Smooth muscle cell (in vitro differentiated cells): ENCODE results near the gene SKP1. TPM values are rescaled to one million over a fixed set of nuclear protein-coding genes. Genes with fewer than 3 reads are reported as not detected.

Experiments
- DNase-seq: peaks from one replicate; lab custom pipeline; 2025; ENCODE audit not compliant: unreplicated experiment; lab: John Stamatoyannopoulos, UW
- H2AFZ ChIP-seq: fragments of 200-600 bp; sonication (generic); 2 replicates; pipeline ENCODE4 v1.6.0; 2016; ENCODE audit warnings: antibody characterized with exemption, low read depth, mild to moderate bottlenecking
- H3F3A ChIP-seq: fragments of 200-600 bp; sonication (generic); 2 replicates; pipeline ENCODE4 v1.6.0; 2017; ENCODE audit warnings: antibody characterized with exemption, low read depth
- H3K27ac ChIP-seq: fragments of 200-600 bp; sonication (generic); 2 replicates; pipeline ENCODE4 v1.5.1; 2016; ENCODE audit warnings: low read depth, mild to moderate bottlenecking
- H3K27me3 ChIP-seq: fragments of 200-600 bp; sonication (generic); 2 replicates; pipeline ENCODE4 v1.6.1; 2016; ENCODE audit warnings: low read depth, mild to moderate bottlenecking
- H3K36me3 ChIP-seq: fragments of 200-600 bp; sonication (generic); 2 replicates; pipeline ENCODE4 v1.5.1; 2016; ENCODE audit warnings: low read depth
- H3K4me1 ChIP-seq: fragments of 200-600 bp; sonication (generic); 2 replicates; pipeline ENCODE4 v1.5.1; 2016; ENCODE audit warnings: low read depth
- H3K4me2 ChIP-seq: fragments of 200-600 bp; sonication (generic); 2 replicates; pipeline ENCODE4 v1.6.0; 2016; ENCODE audit warnings: mild to moderate bottlenecking
- H3K4me3 ChIP-seq: fragments of 200-600 bp; sonication (generic); 2 replicates; pipeline ENCODE4 v1.5.1; 2016; ENCODE audit warnings: mild to moderate bottlenecking
- H3K79me2 ChIP-seq: fragments of 200-600 bp; sonication (generic); 2 replicates; pipeline ENCODE4 v1.6.0; 2016; ENCODE audit warnings: low read depth, mild to moderate bottlenecking
- H3K9ac ChIP-seq: fragments of 200-600 bp; sonication (generic); 2 replicates; pipeline ENCODE4 v1.6.0; 2016; ENCODE audit warnings: low read depth
- H3K9me3 ChIP-seq: fragments of 200-600 bp; sonication (generic); replicated peaks from 2 replicates; pipeline ENCODE4 v1.5.1; 2016; ENCODE audit warnings: low read depth
- H4K20me1 ChIP-seq: fragments of 200-600 bp; sonication (generic); 2 replicates; pipeline ENCODE4 v1.6.0; 2016; ENCODE audit warnings: low read depth
- WGBS: methylation state at CpG from one replicate; pipeline ENCODE4 v1.1.7; 2016; ENCODE audit warnings: low lambda C conversion rate; 5-methylcytosine and 5-hydroxymethylcytosine counted together
- polyA plus RNA-seq: library from polyadenylated mRNA; unstranded; fragments of >200 nt; fragmentation: Nextera tagmentation; extraction: Ambion mirVana; gene quantifications from 2 replicates; pipeline ENCODE4 v1.2.1, GENCODE V29; 2016
- total RNA-seq: library from RNA; depleted of rRNA; stranded (reverse); fragments of >200 nt; gene quantifications from 2 replicates; pipeline ENCODE4 v1.2.3, GENCODE V29; 2014
- TF ChIP-seq, protein P1 (sequence below): fragments of 200-600 bp; sonication (generic); IDR thresholded peaks from 2 replicates; pipeline ENCODE4 v1.5.1; 2017; ENCODE audit warnings: borderline replicate concordance, mild to moderate bottlenecking, antibody characterized with exemption; ENCODE audit not compliant: insufficient read depth, poor library complexity, severe bottlenecking

The SKP1 gene
- total and polyA plus RNA-seq, 2 experiments from 2014 or later: 620 to 739 TPM

DNA sequence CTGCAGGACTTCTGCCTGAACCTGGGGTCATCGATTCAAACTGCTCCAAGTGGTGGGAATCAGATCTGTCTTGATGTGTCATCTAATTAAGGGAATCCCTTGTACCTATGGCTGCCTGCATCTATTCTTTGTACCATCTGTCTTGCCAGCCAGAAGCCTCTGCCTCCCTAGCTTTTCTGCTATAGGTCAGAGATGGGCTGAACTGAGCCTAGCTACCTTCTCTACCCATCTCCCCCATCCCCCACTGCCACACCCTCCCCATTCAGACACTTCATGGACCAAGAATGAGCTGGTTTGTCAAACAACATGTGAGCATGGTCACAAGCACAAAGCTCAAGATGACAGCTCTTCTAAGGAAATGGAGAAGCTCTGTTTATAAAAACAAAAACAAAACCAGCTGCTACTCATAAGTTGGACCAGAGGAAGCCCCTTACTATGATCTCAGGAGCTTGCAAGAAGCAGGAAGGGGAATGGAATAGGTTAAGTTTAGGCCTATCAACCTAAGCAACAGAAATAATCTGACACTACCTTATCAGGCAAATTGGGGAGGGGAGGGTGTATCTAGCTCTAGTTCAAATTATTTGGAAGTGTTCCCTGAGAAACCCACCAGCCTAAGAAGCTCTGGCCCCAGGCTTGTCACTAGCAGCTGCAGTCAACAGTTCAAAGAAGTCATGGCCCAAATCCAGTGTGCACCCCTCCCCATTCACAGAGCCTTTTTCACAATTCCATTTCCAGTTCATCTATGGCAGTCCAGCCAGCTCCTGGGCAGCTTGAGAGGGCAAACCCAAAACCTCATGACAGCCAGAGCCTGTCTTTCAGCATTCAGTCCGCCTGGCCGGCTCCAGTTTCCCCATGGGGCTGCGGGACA is 29.9 kb downstream of the SKP1 start:
- Histone ChIP-seq H3K9ac (no peak overlapping the region), H3K36me3 (peaks cover 11% of the 10 kb centered on the region), H3K27ac (no peak overlapping the region), H4K20me1 (peaks cover 100% of the 10 kb centered on the region), H3K9me3 (no peaks in the 10 kb centered on the region), H3K4me3 (no peak overlapping the region), H3K4me2 (no peak overlapping the region), H3K4me1 (no peaks in the 10 kb centered on the region), H3F3A (no peaks in the 10 kb centered on the region), H2AFZ (no peak overlapping the region), H3K79me2 (peaks cover 9% of the 10 kb centered on the region), H3K27me3 (no peaks in the 10 kb centered on the region)
- TF ChIP-seq, protein P1, sequence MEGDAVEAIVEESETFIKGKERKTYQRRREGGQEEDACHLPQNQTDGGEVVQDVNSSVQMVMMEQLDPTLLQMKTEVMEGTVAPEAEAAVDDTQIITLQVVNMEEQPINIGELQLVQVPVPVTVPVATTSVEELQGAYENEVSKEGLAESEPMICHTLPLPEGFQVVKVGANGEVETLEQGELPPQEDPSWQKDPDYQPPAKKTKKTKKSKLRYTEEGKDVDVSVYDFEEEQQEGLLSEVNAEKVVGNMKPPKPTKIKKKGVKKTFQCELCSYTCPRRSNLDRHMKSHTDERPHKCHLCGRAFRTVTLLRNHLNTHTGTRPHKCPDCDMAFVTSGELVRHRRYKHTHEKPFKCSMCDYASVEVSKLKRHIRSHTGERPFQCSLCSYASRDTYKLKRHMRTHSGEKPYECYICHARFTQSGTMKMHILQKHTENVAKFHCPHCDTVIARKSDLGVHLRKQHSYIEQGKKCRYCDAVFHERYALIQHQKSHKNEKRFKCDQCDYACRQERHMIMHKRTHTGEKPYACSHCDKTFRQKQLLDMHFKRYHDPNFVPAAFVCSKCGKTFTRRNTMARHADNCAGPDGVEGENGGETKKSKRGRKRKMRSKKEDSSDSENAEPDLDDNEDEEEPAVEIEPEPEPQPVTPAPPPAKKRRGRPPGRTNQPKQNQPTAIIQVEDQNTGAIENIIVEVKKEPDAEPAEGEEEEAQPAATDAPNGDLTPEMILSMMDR: no peak
- 96% methylated on average over 4 of the region's 4 CpGs for WGBS
- no peak for DNase-seq

DNA sequence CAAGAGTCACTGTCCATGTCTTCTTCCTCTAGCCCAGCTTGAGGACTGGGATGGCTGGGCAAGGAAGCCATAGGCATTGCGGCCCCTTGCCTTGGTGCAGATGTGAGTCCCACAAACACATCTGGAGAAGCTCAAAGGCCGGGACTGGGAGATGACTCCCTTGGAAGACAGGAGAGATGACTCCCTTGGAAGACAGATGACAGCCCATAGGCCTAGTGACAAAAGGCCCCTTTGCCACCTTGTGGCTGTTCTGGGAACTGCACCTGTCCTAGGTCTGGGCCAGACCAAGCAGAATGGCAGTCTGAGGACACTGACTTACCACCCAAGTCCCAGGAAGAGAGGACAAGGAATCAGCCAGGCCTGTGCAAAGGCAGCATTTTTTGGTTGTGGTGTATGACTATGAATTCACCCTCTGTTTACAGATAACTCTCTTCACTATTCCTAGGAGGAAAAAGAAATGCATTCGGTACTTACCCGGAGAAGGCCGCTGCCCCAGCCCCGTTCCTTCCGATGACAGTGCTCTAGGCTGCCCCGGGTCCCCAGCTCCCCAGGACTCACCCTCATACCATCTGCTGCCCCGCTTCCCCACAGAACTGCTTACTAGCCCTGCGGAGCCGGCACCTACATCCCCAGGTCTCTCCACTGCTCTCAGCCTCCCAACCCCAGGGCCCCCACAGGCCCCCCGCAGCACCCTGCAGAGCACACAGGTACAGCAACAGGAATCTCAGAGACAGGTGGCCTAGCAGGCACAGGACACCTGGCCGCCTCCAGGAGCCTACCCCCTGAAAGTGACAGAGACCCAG is 30.8 kb downstream of the SKP1 start:
- H3K9ac ChIP-seq: no peak overlapping the region
- H3K79me2 ChIP-seq: peaks cover 8% of the 10 kb centered on the region
- no peak overlapping the region for H3K4me2 ChIP-seq
- H2AFZ ChIP-seq: no peak overlapping the region
- DNase-seq: peak; percentile 50
- H3K4me3 ChIP-seq: no peak overlapping the region
- no peaks in the 10 kb centered on the region for H3F3A ChIP-seq
- no peaks in the 10 kb centered on the region for H3K27me3 ChIP-seq
- peaks cover 8% of the 10 kb centered on the region for H3K36me3 ChIP-seq
- WGBS: 93% methylated on average over 13 of the region's 13 CpGs
- no peaks in the 10 kb centered on the region for H3K9me3 ChIP-seq
- H3K4me1 ChIP-seq: no peaks in the 10 kb centered on the region
- peaks cover 100% of the 10 kb centered on the region for H4K20me1 ChIP-seq
- TF ChIP-seq, protein P1: peak; percentile 94
- H3K27ac ChIP-seq: no peak overlapping the region

DNA sequence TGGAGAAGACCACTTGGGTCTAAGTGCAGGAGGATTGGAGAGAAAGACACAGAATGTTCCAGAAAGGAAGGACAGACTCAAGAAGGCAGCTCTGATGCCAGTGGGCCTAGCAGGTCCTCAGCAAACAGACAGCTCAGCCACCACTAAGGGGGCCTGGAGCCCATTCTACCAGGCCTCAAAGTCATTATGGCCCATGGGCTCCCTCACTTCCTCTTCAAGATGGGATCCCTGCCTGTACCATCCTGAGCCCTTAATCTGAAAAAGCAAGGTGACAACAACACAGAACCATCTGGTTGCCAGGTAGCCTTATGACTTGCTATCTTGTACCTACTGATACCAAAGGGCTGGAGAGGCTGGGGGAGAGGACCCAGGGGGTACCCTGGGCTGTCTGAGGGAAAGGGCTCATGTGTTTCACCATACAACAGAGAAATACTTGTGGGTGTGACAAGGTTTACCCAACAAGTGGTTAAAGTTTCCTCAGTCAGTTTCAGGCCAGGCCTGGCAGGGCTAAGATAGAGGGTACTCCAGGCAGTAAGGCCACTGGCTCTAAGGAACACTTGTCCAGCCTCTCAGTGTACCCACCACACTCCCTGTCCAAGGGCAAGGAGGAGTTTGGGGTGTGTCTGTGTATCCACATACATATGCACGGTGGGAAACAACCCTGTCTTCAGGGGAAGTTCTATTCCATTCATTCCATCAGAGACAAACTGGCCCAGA is 31.6 kb downstream of the SKP1 start:
- H3K4me3 ChIP-seq: no peak overlapping the region
- no peaks in the 10 kb centered on the region for H3K4me1 ChIP-seq
- peaks cover 8% of the 10 kb centered on the region for H3K36me3 ChIP-seq
- no peaks in the 10 kb centered on the region for H3F3A ChIP-seq
- WGBS: 73% methylated on average over 1 of the region's 1 CpG
- DNase-seq: no peak
- H3K27ac ChIP-seq: no peak overlapping the region
- H3K9me3 ChIP-seq: no peaks in the 10 kb centered on the region
- peaks cover 8% of the 10 kb centered on the region for H3K79me2 ChIP-seq
- H2AFZ ChIP-seq: no peak overlapping the region
- TF ChIP-seq, protein P1: no peak
- H3K9ac ChIP-seq: no peak overlapping the region
- no peaks in the 10 kb centered on the region for H3K27me3 ChIP-seq
- H4K20me1 ChIP-seq: peaks cover 100% of the 10 kb centered on the region
- H3K4me2 ChIP-seq: no peak overlapping the region
